Spleen (tissue), 7 donors: Measurements from ENCODE around the gene NLRC4.

Experiments
- POLR2A ChIP-seq, 3 donors: fragments of 450-650 bp; IDR thresholded peaks; one replicate each; pipeline ENCODE4 v1.5.1; 2017; ENCODE audit warnings: antibody characterized with exemption in 3 of 3, mild to moderate bottlenecking in 1 of 3
- POLR2AphosphoS5 ChIP-seq, 3 donors: sonication (generic); formaldehyde crosslinking; IDR thresholded peaks; one replicate each; pipeline ENCODE4 v1.5.1; 2017; ENCODE audit warnings: antibody characterized with exemption in 3 of 3
- TF ChIP-seq, protein P1 (sequence below), 11 experiments: fragments of 200-600 bp in 7 of 11; fragments of 450-650 bp in 4 of 11; sonication (generic) in 4 of 11; IDR thresholded peaks in 8 of 11; conservative IDR thresholded peaks in 3 of 11; 1 replicate in 7 of 11; 2 replicates in 4 of 11; pipeline versions ENCODE4 v1.4.0 to v1.8.0; 2016 to 2021; ENCODE audit warnings: antibody characterized with exemption in 11 of 11, inconsistent platforms in 4 of 11, mild to moderate bottlenecking in 1 of 11
- donor health status: DM: no; HTN: no; CAD: no; lungs with moderate emphysema.
- donor health status: DM: no; HTN: no; CAD: no.
- donor health status: DM: no; HTN: no; CAD: no.

GRCh38 chr2:32260376-32260775 lies 4.3 kb downstream of the NLRC4 start:
- TF ChIP-seq, protein P1, sequence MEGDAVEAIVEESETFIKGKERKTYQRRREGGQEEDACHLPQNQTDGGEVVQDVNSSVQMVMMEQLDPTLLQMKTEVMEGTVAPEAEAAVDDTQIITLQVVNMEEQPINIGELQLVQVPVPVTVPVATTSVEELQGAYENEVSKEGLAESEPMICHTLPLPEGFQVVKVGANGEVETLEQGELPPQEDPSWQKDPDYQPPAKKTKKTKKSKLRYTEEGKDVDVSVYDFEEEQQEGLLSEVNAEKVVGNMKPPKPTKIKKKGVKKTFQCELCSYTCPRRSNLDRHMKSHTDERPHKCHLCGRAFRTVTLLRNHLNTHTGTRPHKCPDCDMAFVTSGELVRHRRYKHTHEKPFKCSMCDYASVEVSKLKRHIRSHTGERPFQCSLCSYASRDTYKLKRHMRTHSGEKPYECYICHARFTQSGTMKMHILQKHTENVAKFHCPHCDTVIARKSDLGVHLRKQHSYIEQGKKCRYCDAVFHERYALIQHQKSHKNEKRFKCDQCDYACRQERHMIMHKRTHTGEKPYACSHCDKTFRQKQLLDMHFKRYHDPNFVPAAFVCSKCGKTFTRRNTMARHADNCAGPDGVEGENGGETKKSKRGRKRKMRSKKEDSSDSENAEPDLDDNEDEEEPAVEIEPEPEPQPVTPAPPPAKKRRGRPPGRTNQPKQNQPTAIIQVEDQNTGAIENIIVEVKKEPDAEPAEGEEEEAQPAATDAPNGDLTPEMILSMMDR (IDR thresholded peaks at IDR 0.05 in 8 of 11, conservative IDR thresholded peaks at IDR 0.05 in 3 of 11) = no peak
- TF ChIP-seq POLR2AphosphoS5 (IDR thresholded peaks at IDR 0.05) (no peak), POLR2A (IDR thresholded peaks at IDR 0.05) (no peak)
